DND-41 (cell line): ENCODE measurements around the gene CFAP45.

ENCODE experiments used
- ATAC-seq: fragments of 200-7000 bp; cut with Tn5 transposase; 3 replicates; pipeline ENCODE4 v1.9.1; 2021; ENCODE audit warnings: low read depth; ENCODE audit not compliant: insufficient read depth
- DNase-seq: peaks from one replicate; pipeline ENCODE4 v3.0.0-alpha.2; 2020
- H2AFZ ChIP-seq: 2 replicates; pipeline ENCODE4 v1.6.0; 2012; ENCODE audit warnings: low read depth, low read length
- H3K27ac ChIP-seq: 2 replicates; pipeline ENCODE4 v1.5.1; 2012; ENCODE audit warnings: low read length, inconsistent platforms
- H3K27me3 ChIP-seq: fragments of 200-600 bp; sonication (generic); 2 replicates; pipeline ENCODE4 v1.6.0; 2012; ENCODE audit warnings: low read length, mild to moderate bottlenecking, inconsistent platforms; ENCODE audit not compliant: insufficient read depth, poor library complexity
- H3K36me3 ChIP-seq: 2 replicates; pipeline ENCODE4 v1.5.1; 2012; ENCODE audit warnings: low read length, inconsistent platforms; ENCODE audit not compliant: insufficient read depth
- H3K4me1 ChIP-seq: 2 replicates; pipeline ENCODE4 v1.5.1; 2012; ENCODE audit warnings: mild to moderate bottlenecking, low read length; ENCODE audit not compliant: insufficient read depth
- H3K4me2 ChIP-seq: 2 replicates; pipeline ENCODE4 v1.6.0; 2012; ENCODE audit warnings: mild to moderate bottlenecking, moderate library complexity, low read length, inconsistent platforms; ENCODE audit not compliant: insufficient read depth
- H3K4me3 ChIP-seq, 2 experiments: fragments of 200-600 bp in 1 of 2; shearing (Covaris generic) in 1 of 2; 2 replicates each; pipeline ENCODE4 v1.5.1; 2012 to 2016; ENCODE audit warnings: inconsistent platforms in 2 of 2, low read length in 2 of 2, mild to moderate bottlenecking in 2 of 2, low read depth in 1 of 2, moderate library complexity in 1 of 2
- H3K79me2 ChIP-seq: 2 replicates; pipeline ENCODE4 v1.6.0; 2012; ENCODE audit warnings: low read length, inconsistent platforms; ENCODE audit not compliant: insufficient read depth
- H3K9ac ChIP-seq: 2 replicates; pipeline ENCODE4 v1.6.0; 2012; ENCODE audit warnings: low read depth, mild to moderate bottlenecking, inconsistent platforms, low read length, moderate library complexity
- H3K9me3 ChIP-seq: 2 replicates; pipeline ENCODE4 v1.5.1; 2012; ENCODE audit warnings: low read length, moderate library complexity, mild to moderate bottlenecking, inconsistent platforms; ENCODE audit not compliant: insufficient read depth, severe bottlenecking
- H4K20me1 ChIP-seq: 2 replicates; pipeline ENCODE4 v1.6.0; 2012; ENCODE audit warnings: low read length; ENCODE audit not compliant: insufficient read depth
- CTCF ChIP-seq: IDR thresholded peaks from 2 replicates; pipeline ENCODE4 v1.5.1; 2012; ENCODE audit warnings: borderline replicate concordance, low read length, moderate library complexity, mild to moderate bottlenecking; ENCODE audit not compliant: poor library complexity, severe bottlenecking; ENCODE audit errors: extremely low read depth
- EZH2 ChIP-seq: IDR thresholded peaks from 3 replicates; pipeline ENCODE4 v1.6.1; 2012; ENCODE audit warnings: borderline replicate concordance, low read depth, mild to moderate bottlenecking, moderate library complexity, low read length, inconsistent platforms; ENCODE audit not compliant: severe bottlenecking

Gene CFAP45

DNA sequence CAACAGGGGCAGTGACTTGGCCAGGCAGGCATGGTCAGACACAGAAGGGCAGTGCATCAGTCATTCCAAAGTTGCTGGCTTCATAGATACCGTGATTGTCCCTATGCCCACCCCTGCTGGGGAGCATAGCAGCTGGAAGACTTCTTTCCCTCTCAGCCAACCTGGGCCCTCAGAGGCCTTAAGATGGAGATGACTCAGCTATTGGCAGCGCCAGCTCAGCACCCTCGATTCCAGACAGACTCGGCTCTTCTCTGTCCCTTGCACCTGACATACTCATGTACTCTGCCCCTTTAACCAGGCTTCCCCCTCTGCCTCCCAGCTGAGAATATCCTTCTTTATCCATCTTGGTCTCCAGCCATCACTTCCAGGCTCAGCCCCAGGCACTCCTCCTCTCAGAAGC is 56.5 kb downstream of the CFAP45 start:
- H3K9me3 ChIP-seq, result no peaks in the 10 kb centered on the region
- H3K79me2 ChIP-seq, result no peaks in the 10 kb centered on the region
- no peak overlapping the region for H3K27ac ChIP-seq
- no peak overlapping the region for H3K9ac ChIP-seq
- TF ChIP-seq EZH2, result no peak
- no peak for TF ChIP-seq CTCF
- ATAC-seq, result no peak
- no peak overlapping the region for H3K4me2 ChIP-seq
- H3K27me3 ChIP-seq, result peaks cover 22% of the 10 kb centered on the region
- H3K4me3 ChIP-seq, result no peak overlapping the region
- H3K36me3 ChIP-seq, result no peaks in the 10 kb centered on the region
- no peaks in the 10 kb centered on the region for H4K20me1 ChIP-seq
- H2AFZ ChIP-seq, result no peak overlapping the region
- H3K4me1 ChIP-seq, result no peaks in the 10 kb centered on the region
- no peak for DNase-seq

DNA sequence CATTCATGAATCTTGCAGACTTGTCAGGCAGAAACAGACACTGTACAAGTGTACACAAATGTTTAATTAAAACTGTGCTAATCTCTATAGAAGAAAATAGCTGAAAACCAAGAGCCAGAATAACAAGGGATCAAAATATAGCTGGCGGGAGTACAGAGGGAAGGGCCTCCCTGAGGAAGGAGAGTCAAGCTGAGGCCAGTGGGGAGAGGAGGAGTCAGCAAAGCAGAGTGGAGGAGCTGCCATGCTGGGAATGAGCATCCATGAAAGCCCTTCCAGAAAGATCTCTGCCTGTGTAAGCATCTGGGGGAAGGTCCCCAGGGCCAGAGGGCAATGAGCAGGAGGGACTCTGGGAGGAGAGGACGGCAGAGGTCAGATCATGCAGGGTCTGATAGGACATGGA is 58.2 kb downstream of the CFAP45 start:
- DNase-seq (no peak), ATAC-seq (no peak)
- H4K20me1 ChIP-seq, result no peaks in the 10 kb centered on the region
- H3K4me3 ChIP-seq, result no peak overlapping the region
- H3K9ac ChIP-seq, result no peak overlapping the region
- TF ChIP-seq CTCF (no peak), EZH2 (no peak)
- H2AFZ ChIP-seq, result no peak overlapping the region
- no peaks in the 10 kb centered on the region for H3K79me2 ChIP-seq
- no peaks in the 10 kb centered on the region for H3K36me3 ChIP-seq
- H3K9me3 ChIP-seq, result no peaks in the 10 kb centered on the region
- no peak overlapping the region for H3K4me2 ChIP-seq
- H3K4me1 ChIP-seq, result no peaks in the 10 kb centered on the region
- peaks cover 18% of the 10 kb centered on the region for H3K27me3 ChIP-seq
- no peak overlapping the region for H3K27ac ChIP-seq

DNA sequence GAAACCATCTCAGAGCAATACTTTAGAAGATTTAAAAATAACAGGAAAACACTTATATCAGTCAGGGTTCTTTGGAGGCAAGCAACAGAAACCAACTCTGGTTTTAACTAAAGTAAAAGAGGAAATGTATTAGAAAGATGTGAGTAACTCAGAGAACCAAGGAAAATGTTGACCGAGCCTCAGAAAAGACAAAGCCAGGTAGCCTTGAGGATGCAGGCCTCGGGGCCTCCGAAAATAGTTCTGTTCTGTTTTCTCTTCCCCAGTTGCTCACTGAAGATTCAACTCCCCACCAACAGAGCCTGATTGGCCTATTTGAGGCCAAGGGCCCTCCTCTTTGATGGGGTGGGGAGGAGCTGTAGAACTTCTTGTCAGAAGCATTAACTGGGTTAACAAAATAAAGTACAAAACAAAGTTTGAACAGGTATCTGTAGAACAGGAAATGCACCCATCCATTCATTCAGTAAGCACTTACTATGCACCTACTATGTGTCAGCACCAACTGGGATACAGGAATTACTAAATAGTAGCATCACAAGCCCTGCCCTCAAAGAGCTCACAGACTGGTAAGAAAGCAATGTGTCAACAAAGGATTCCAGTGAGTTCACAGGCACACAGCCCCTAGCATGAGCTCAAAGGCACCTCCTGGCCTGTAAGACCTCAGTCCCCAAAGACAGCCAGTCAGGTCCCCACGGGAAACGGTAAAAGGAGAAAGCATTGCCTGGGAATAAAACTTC is 60.7 kb downstream of the CFAP45 start:
- no peak overlapping the region for H2AFZ ChIP-seq
- H3K36me3 ChIP-seq, result no peaks in the 10 kb centered on the region
- TF ChIP-seq EZH2 (no peak), CTCF (no peak)
- ATAC-seq (no peak), DNase-seq (no peak)
- H3K9ac ChIP-seq, result no peak overlapping the region
- H3K27ac ChIP-seq, result no peak overlapping the region
- H4K20me1 ChIP-seq, result no peaks in the 10 kb centered on the region
- no peaks in the 10 kb centered on the region for H3K4me1 ChIP-seq
- no peak overlapping the region for H3K4me2 ChIP-seq
- H3K4me3 ChIP-seq, result no peak overlapping the region
- H3K27me3 ChIP-seq, result peaks cover 2% of the 10 kb centered on the region
- H3K79me2 ChIP-seq, result no peaks in the 10 kb centered on the region
- H3K9me3 ChIP-seq, result no peaks in the 10 kb centered on the region

GRCh38 chr1:159838715-159839114 is 61.2 kb downstream of the CFAP45 start:
- H3K27ac ChIP-seq, result no peak overlapping the region
- no peak overlapping the region for H2AFZ ChIP-seq
- no peaks in the 10 kb centered on the region for H3K27me3 ChIP-seq
- H3K4me3 ChIP-seq, result no peak overlapping the region
- H3K9me3 ChIP-seq, result no peaks in the 10 kb centered on the region
- no peak overlapping the region for H3K4me2 ChIP-seq
- TF ChIP-seq EZH2 (no peak), CTCF (no peak)
- no peaks in the 10 kb centered on the region for H4K20me1 ChIP-seq
- ATAC-seq (no peak), DNase-seq (no peak)
- no peak overlapping the region for H3K9ac ChIP-seq
- H3K36me3 ChIP-seq, result no peaks in the 10 kb centered on the region
- no peaks in the 10 kb centered on the region for H3K4me1 ChIP-seq
- no peaks in the 10 kb centered on the region for H3K79me2 ChIP-seq
